Nephron (organoid): Measurements from ENCODE around the gene C5orf24.
"Not testable (repeated sequence)": the region's sequence is repeated elsewhere in the genome, so short reads cannot be mapped to it uniquely, and the experiment has no call there.

Source experiments
- H3K27ac Mint-ChIP-seq, 3 experiments: 2 replicates each; pipeline ENCODE4 v1.8.0; 2020; ENCODE audit warnings: mixed read lengths in 3 of 3, mild to moderate bottlenecking in 2 of 3, moderate library complexity in 1 of 3
- H3K27me3 Mint-ChIP-seq: 2 replicates; pipeline ENCODE4 v1.8.0; 2021; ENCODE audit warnings: low read depth, mild to moderate bottlenecking, moderate library complexity, mixed read lengths
- H3K36me3 Mint-ChIP-seq: 2 replicates; pipeline ENCODE4 v1.8.0; 2020; ENCODE audit warnings: low read depth, mixed read lengths
- H3K4me1 Mint-ChIP-seq: 2 replicates; pipeline ENCODE4 v1.8.0; 2020; ENCODE audit warnings: mixed read lengths
- H3K4me3 Mint-ChIP-seq, 3 experiments: 2 replicates each; pipeline ENCODE4 v1.8.0; 2020; ENCODE audit warnings: mild to moderate bottlenecking in 3 of 3, mixed read lengths in 3 of 3, moderate library complexity in 2 of 3
- H3K9me3 Mint-ChIP-seq: 2 replicates; pipeline ENCODE4 v1.8.0; 2020; ENCODE audit warnings: mixed read lengths
- TF ChIP-seq, protein P1 (sequence below), 3 experiments: fragments of 200-600 bp; sonication (generic); IDR thresholded peaks; one replicate each; pipeline ENCODE4 v1.5.0; 2021; ENCODE audit warnings: antibody characterized with exemption in 3 of 3; ENCODE audit not compliant: unreplicated experiment in 3 of 3

The C5orf24 gene

DNA sequence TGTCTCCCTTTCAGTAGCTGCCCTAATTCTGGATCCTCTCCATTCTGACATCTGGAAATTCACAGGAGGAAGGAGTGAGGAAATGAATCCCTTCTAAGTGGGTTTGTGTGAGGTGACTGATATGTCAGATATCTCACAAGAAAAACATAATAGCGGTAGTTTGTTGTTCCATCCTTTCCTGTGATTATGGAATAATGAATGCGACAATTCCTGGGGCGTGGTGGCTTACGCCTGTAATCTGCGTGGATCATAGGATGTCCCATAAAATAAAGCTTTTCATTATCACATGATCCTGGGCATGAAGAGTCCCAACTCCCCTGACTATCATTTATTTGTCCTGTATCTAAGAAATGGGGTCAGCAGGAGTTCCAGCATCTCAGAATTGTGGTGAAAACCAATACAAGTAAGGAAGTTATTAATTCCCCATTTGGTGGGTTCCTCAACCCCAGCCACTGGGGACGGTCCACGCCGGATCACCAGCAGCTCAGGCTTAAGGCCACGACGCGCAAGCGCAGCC, 375 bp upstream of the C5orf24 start:
- Mint-ChIP-seq H3K4me3 (peak overlapping the region; percentile 93 to 95 (median 95)), H3K4me1 (peaks cover 18% of the 10 kb centered on the region), H3K27me3 (no peaks in the 10 kb centered on the region), H3K27ac (peak overlapping the region; percentile 95 to 98 (median 97)), H3K9me3 (no peaks in the 10 kb centered on the region), H3K36me3 (peaks cover 27% of the 10 kb centered on the region)
- TF ChIP-seq, protein P1, sequence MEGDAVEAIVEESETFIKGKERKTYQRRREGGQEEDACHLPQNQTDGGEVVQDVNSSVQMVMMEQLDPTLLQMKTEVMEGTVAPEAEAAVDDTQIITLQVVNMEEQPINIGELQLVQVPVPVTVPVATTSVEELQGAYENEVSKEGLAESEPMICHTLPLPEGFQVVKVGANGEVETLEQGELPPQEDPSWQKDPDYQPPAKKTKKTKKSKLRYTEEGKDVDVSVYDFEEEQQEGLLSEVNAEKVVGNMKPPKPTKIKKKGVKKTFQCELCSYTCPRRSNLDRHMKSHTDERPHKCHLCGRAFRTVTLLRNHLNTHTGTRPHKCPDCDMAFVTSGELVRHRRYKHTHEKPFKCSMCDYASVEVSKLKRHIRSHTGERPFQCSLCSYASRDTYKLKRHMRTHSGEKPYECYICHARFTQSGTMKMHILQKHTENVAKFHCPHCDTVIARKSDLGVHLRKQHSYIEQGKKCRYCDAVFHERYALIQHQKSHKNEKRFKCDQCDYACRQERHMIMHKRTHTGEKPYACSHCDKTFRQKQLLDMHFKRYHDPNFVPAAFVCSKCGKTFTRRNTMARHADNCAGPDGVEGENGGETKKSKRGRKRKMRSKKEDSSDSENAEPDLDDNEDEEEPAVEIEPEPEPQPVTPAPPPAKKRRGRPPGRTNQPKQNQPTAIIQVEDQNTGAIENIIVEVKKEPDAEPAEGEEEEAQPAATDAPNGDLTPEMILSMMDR (IDR thresholded peaks at IDR 0.05; ENCODE audit: unreplicated experiment in 3 of 3): no peak

DNA sequence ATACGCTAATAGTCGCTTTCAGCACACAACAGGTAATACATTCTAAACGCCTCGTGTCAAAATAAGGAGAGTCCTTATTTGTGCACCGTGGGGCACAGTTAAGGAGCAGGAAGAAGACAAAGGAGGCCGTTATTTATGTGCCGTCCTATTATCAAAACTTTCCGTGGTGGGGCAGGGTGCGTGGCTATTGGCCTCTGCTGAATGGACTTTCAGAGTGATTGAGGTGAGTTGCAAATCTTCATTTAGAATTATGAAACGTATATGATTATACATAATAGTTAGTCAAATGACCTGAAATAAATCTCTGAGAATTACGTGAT, 833 bp downstream of the C5orf24 start:
- Mint-ChIP-seq H3K27me3 (no peaks in the 10 kb centered on the region), H3K4me3 (peak overlapping the region; percentile 93 to 95 (median 95)), H3K4me1 (peaks cover 24% of the 10 kb centered on the region), H3K36me3 (peaks cover 24% of the 10 kb centered on the region), H3K27ac (peak overlapping the region; percentile 95 to 98 (median 97)), H3K9me3 (no peaks in the 10 kb centered on the region)
- TF ChIP-seq, protein P1 (IDR thresholded peaks at IDR 0.05; ENCODE audit: unreplicated experiment in 3 of 3): no peak

DNA sequence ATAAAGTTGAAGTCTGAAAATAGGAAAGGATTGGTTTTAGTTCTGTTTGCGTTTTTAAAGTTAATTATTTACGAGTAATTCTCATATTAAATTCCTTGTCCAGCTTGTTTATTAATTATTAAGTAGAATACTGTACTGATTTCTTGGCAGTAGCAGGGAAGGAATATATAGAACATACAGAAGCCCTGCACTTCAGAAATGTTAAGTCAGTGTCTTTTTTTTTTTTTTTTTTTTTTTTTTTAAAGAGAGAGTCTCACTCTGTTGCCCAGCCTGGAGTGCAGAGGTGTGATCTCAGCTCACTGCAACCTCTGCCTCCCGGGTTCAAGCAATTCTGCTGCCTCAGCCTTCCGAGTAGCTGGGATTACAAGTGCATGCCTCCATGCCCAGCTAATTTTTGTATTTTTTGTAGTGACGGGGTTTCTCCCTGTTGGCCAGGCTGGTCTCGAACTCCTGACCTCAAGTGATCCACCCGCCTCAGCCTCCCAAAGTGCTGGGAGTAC, 3.7 kb downstream of the C5orf24 start:
- H3K9me3 Mint-ChIP-seq, H3K27me3 Mint-ChIP-seq: not testable (repeated sequence)
- H3K27ac Mint-ChIP-seq: peak overlapping the region; percentile 27 to 63 (median 47)
- peaks cover 24% of the 10 kb centered on the region for H3K4me1 Mint-ChIP-seq
- peak overlapping the region; percentile 33 to 55 (median 47) for H3K4me3 Mint-ChIP-seq
- H3K36me3 Mint-ChIP-seq: peaks cover 30% of the 10 kb centered on the region

DNA sequence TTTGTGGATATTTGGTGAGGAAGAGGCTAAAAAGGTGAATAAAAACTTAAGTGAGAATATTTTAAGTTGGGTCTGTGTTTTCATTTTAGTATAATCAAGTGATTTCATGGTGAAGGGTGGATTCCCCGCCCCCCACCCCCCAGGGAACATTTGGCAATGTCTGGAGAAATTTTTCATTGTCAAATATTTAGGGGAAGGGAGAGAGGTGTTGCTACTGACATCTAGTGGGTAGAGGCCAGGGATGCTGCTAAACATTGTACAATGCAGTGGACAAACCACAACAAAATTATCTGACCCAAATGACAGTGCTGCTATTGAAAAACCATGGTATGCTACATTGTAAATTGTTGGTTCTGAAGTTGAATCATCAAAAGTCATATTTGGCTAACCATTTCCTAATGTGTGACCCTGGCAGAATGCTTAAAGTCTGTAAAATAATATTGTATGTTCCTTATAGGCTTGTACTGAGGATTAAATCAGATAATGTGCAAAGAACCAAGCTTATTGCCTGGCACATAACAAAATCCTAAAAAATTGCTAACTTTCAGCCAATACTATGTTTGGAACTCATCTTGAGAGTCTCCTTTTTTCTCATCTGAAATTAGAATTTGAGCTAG, 5.6 kb downstream of the C5orf24 start:
- Mint-ChIP-seq H3K27me3 (no peaks in the 10 kb centered on the region), H3K27ac (peak overlapping the region; percentile 25 to 72 (median 55)), H3K4me1 (peaks cover 14% of the 10 kb centered on the region), H3K4me3 (peak overlapping the region in 2 of 3 experiments; percentile 43 to 61), H3K9me3 (no peaks in the 10 kb centered on the region), H3K36me3 (peaks cover 42% of the 10 kb centered on the region)
- TF ChIP-seq, protein P1 (IDR thresholded peaks at IDR 0.05; ENCODE audit: unreplicated experiment in 3 of 3): peak in 1 of 3 experiments; percentile 26

DNA sequence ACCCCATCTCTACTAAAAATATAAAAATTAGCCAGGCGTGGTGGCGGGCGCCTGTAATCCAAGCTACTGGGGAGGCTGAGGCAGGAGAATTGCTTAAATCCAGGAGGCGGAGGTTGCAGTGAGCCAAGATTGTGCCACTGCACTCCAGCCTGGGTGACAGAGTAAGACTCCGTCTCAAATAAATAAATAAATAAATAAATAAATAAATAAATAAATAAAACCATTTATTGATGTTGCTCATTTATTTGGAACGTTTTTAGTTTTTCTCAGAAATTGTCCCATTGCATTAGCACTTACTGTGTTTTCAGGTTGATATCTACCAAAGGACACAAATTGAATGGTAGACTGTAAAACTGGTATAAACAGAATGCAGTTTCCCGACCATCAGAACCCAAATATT, 10.7 kb downstream of the C5orf24 start:
- H3K4me1 Mint-ChIP-seq, H3K4me3 Mint-ChIP-seq, H3K9me3 Mint-ChIP-seq, H3K27me3 Mint-ChIP-seq, H3K27ac Mint-ChIP-seq: not testable (repeated sequence)
- peaks cover 40% of the 10 kb centered on the region for H3K36me3 Mint-ChIP-seq

DNA sequence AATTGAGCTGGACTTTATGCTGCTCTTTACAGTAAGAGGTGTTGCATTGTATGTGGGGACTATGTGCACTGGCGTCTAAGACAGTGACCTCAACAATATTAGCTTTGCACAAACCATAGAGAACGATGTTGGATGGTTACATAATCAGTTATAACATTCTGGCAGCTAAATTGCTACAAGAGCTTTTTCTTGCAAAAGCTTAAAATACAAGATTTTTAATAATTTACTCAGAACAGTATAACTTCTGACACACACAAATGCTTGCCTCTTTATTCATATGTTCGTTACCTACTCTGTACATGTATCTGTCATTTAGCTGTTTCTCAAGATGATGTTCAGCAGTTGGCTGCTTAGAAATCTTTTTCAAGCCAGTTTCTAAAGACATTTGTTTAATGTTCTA, 11.6 kb downstream of the C5orf24 start:
- no peaks in the 10 kb centered on the region for H3K4me1 Mint-ChIP-seq
- H3K9me3 Mint-ChIP-seq: no peaks in the 10 kb centered on the region
- no peak overlapping the region for H3K27ac Mint-ChIP-seq
- H3K27me3 Mint-ChIP-seq: no peaks in the 10 kb centered on the region
- H3K36me3 Mint-ChIP-seq: peaks cover 45% of the 10 kb centered on the region
- no peak overlapping the region for H3K4me3 Mint-ChIP-seq
- TF ChIP-seq, protein P1 (IDR thresholded peaks at IDR 0.05; ENCODE audit: unreplicated experiment in 3 of 3): no peak

DNA sequence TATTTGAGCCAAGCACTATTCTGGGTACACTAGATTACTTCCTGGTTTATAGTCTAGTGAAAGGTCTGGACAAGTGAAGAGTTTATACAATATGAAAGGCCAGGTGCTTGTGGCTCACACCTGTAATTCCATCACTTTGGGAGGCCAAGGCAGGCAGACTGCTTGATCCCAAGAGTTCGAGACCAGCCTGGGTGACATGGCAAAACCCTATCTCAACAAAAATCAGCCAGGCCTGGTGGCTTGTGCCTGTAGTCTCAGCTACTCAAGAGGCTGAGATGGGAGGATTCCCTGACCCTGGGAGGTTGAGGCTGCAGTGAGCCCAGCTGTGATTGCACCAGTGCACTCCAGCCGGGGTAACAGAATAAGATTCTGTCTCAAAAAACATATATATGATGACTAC, 18.9 kb downstream of the C5orf24 start:
- no peak overlapping the region for H3K27ac Mint-ChIP-seq
- no peaks in the 10 kb centered on the region for H3K9me3 Mint-ChIP-seq
- H3K27me3 Mint-ChIP-seq: no peaks in the 10 kb centered on the region
- H3K4me1 Mint-ChIP-seq: no peaks in the 10 kb centered on the region
- TF ChIP-seq, protein P1 (IDR thresholded peaks at IDR 0.05; ENCODE audit: unreplicated experiment in 3 of 3): no peak
- H3K36me3 Mint-ChIP-seq: peaks cover 32% of the 10 kb centered on the region
- H3K4me3 Mint-ChIP-seq: no peak overlapping the region
